Uterus (tissue), 4 donors: ENCODE results near the gene LDLRAD4. TPM values are rescaled to one million over a fixed set of nuclear protein-coding genes. Genes with fewer than 3 reads are reported as not detected.

Source experiments
- DNase-seq, 2 donors: peaks; one replicate each; pipeline ENCODE4 v3.0.0-alpha.2; 2019 to 2020
- H3K27ac ChIP-seq, 2 donors: fragments of 200-600 bp; sonication (generic); 1 replicate in 1 of 2; 2 replicates in 1 of 2; pipeline ENCODE4 v1.5.1; 2016 to 2018
- H3K27me3 ChIP-seq, 2 donors: fragments of 200-600 bp; sonication (generic); one replicate each; pipeline ENCODE4 v1.5.1; 2018 to 2019; ENCODE audit warnings: control low read depth in 1 of 2
- H3K36me3 ChIP-seq, 2 donors: fragments of 200-600 bp; sonication (generic); one replicate each; pipeline ENCODE4 v1.5.1; 2019; ENCODE audit warnings: control low read depth in 1 of 2
- H3K4me1 ChIP-seq, 2 donors: fragments of 200-600 bp; sonication (generic); one replicate each; pipeline ENCODE4 v1.5.1; 2018 to 2019; ENCODE audit warnings: control low read depth in 1 of 2
- H3K4me3 ChIP-seq, 2 donors: fragments of 200-600 bp; sonication (generic); 1 replicate in 1 of 2; 2 replicates in 1 of 2; pipeline ENCODE4 v1.5.1; 2018 to 2019; ENCODE audit warnings: mild to moderate bottlenecking in 1 of 2
- H3K9me3 ChIP-seq, 2 donors: fragments of 200-600 bp; sonication (generic); one replicate each; pipeline ENCODE4 v1.5.1; 2019; ENCODE audit warnings: control low read depth in 1 of 2
- CTCF ChIP-seq, 4 experiments: fragments of 200-600 bp in 2 of 4; fragments of 450-650 bp in 2 of 4; sonication (generic) in 2 of 4; IDR thresholded peaks; one replicate each; pipeline ENCODE4 v1.5.1; 2016 to 2019; ENCODE audit warnings: antibody characterized with exemption in 4 of 4, mild to moderate bottlenecking in 2 of 4, moderate library complexity in 1 of 4
- POLR2A ChIP-seq, 2 donors: fragments of 450-650 bp; IDR thresholded peaks; one replicate each; pipeline ENCODE4 v1.6.1; 2016; ENCODE audit warnings: antibody characterized with exemption in 2 of 2, mild to moderate bottlenecking in 1 of 2, moderate library complexity in 1 of 2
- intact Hi-C: fragments of 100-400 bp; cut with DNase I; formaldehyde crosslinking; loops from one replicate; pipeline ENCODE4 v1.15.1; 2023; ENCODE audit warnings: low total_unique reads
- total RNA-seq, 4 donors: library from RNA; depleted of rRNA in 3 of 4; stranded (reverse); fragments of >200 nt in 3 of 4; gene quantifications; one replicate each; pipeline versions ENCODE4 v1.1.0 to v1.2.4, GENCODE V29; 2014 to 2023
- donor health status: DM: yes; HTN: yes; CAD: no.

LDLRAD4 gene
- total RNA-seq, 4 donors from 2014 or later: 23.8 to 82.2 (median 39.3) TPM

GRCh38 chr18:13513481-13513880 lies 294.9 kb downstream of the LDLRAD4 start:
- no peaks in the 10 kb centered on the region for H3K36me3 ChIP-seq
- TF ChIP-seq CTCF (IDR thresholded peaks at IDR 0.05) (no peak), POLR2A (IDR thresholded peaks at IDR 0.05) (no peak)
- H3K27ac ChIP-seq: no peak overlapping the region
- no peaks in the 10 kb centered on the region for H3K9me3 ChIP-seq
- DNase-seq: no peak
- intact Hi-C loops: no loop called here
- H3K4me3 ChIP-seq: no peak overlapping the region
- H3K27me3 ChIP-seq: no peaks in the 10 kb centered on the region
- no peaks in the 10 kb centered on the region for H3K4me1 ChIP-seq

DNA sequence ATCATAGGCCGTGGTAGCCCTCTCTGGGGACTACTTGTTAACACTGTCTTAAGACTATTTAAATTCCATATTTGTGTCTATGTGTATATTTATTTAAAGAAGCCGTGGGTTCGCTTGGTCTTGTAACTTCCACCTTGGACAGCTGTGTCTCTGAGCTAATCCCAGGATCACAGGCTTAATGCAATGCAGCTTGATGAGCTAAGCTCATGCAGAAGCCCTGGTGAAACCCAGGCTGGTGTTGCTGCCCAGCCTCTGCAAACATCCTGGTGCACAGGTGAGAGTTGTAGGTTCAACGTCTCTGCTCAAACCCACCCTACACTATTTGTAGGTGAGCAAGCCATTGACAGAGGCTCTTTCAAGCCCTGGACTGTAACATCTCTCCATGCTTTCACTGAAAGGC lies 296.0 kb downstream of the LDLRAD4 start:
- TF ChIP-seq CTCF (IDR thresholded peaks at IDR 0.05) (no peak), POLR2A (IDR thresholded peaks at IDR 0.05) (no peak)
- intact Hi-C loops: no loop called here
- Histone ChIP-seq H3K9me3 (no peaks in the 10 kb centered on the region), H3K27me3 (no peaks in the 10 kb centered on the region), H3K27ac (no peak overlapping the region), H3K4me1 (no peaks in the 10 kb centered on the region), H3K4me3 (no peak overlapping the region), H3K36me3 (no peaks in the 10 kb centered on the region)
- DNase-seq: no peak

- Histone ChIP-seq H3K4me1 (no peaks in the 10 kb centered on the region), H3K27ac (no peak overlapping the region), H3K36me3 (no peaks in the 10 kb centered on the region), H3K27me3 (no peaks in the 10 kb centered on the region), H3K4me3 (no peak overlapping the region), H3K9me3 (no peaks in the 10 kb centered on the region)
- intact Hi-C loops: no loop called here
- TF ChIP-seq CTCF (IDR thresholded peaks at IDR 0.05): no peak
- TF ChIP-seq POLR2A (IDR thresholded peaks at IDR 0.05): no peak
- no peak for DNase-seq
Observed at GRCh38 chr18:13516855-13517254, 298.3 kb downstream of the LDLRAD4 start.

DNA sequence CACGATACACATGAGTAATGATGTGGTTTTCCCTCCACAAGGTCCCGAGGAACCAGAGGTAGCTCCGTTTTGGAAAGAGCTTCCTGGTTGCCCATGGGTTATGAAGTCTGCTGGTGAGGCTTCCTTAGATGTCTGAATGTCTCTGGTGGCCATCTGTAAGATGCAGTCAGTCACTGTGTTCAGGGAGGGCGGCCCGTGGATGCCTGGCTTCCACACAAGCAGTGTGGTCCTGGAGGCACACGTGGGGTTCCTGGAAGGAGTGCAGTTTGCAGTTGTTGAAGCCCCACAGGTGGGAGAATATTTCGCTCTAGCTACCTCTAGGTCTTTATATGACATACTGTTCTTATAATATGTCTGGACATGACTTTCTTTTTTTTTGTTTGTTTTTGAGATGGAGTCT lies 298.8 kb downstream of the LDLRAD4 start:
- intact Hi-C loops: no loop called here
- Histone ChIP-seq H3K36me3 (no peaks in the 10 kb centered on the region), H3K27ac (no peak overlapping the region), H3K4me3 (no peak overlapping the region), H3K27me3 (no peaks in the 10 kb centered on the region), H3K4me1 (no peaks in the 10 kb centered on the region), H3K9me3 (no peaks in the 10 kb centered on the region)
- TF ChIP-seq POLR2A (IDR thresholded peaks at IDR 0.05) (no peak), CTCF (IDR thresholded peaks at IDR 0.05) (no peak)
- no peak for DNase-seq

- Histone ChIP-seq H3K36me3 (no peaks in the 10 kb centered on the region), H3K4me3 (no peak overlapping the region), H3K27me3 (no peaks in the 10 kb centered on the region), H3K27ac (no peak overlapping the region), H3K4me1 (no peaks in the 10 kb centered on the region), H3K9me3 (no peaks in the 10 kb centered on the region)
- intact Hi-C loops: no loop called here
- DNase-seq: no peak
- no peak for TF ChIP-seq CTCF (IDR thresholded peaks at IDR 0.05)
- no peak for TF ChIP-seq POLR2A (IDR thresholded peaks at IDR 0.05)
Observed at GRCh38 chr18:13518382-13518781, 299.8 kb downstream of the LDLRAD4 start.
